ENCODE measurements around the gene CUL4A.
"Not testable (repeated sequence)": the region's sequence is repeated elsewhere in the genome, so short reads cannot be mapped to it uniquely, and the experiment has no call there.

CUL4A gene

GRCh38 chr13:113209336-113209758 lies at the start of gene CUL4A:
Gene CUL4A (plus strand): TSS chr13:113209613. CDS start chr13:113209628, 15 bp downstream.
- peak; percentile 55 to 71 (median 58) for DNase-seq (ENCODE audit: low read depth in 3 of 3)

GRCh38 chr13:113159701-113160100 lies 49.7 kb upstream of the CUL4A start:
- no peak for DNase-seq (ENCODE audit: low read depth in 3 of 3)

- DNase-seq (ENCODE audit: low read depth in 3 of 3), result no peak
Observed at GRCh38 chr13:113160983-113161382, 48.4 kb upstream of the CUL4A start.

GRCh38 chr13:113161433-113161832 lies 48.0 kb upstream of the CUL4A start:
- DNase-seq (ENCODE audit: low read depth in 3 of 3), result no peak

GRCh38 chr13:113161975-113162374 lies 47.4 kb upstream of the CUL4A start:
- DNase-seq (ENCODE audit: low read depth in 3 of 3), result not testable (repeated sequence)

GRCh38 chr13:113162783-113163685 lies 46.4 kb upstream of the CUL4A start:
- no peak for DNase-seq (ENCODE audit: low read depth in 3 of 3)

- no peak for DNase-seq (ENCODE audit: low read depth in 3 of 3)
Observed at GRCh38 chr13:113164492-113164891, 44.9 kb upstream of the CUL4A start.

GRCh38 chr13:113166266-113166665 lies 43.1 kb upstream of the CUL4A start:
- DNase-seq (ENCODE audit: low read depth in 3 of 3), result no peak

GRCh38 chr13:113166681-113167080 lies 42.7 kb upstream of the CUL4A start:
- no peak for DNase-seq (ENCODE audit: low read depth in 3 of 3)

GRCh38 chr13:113167155-113167554 lies 42.3 kb upstream of the CUL4A start:
- DNase-seq (ENCODE audit: low read depth in 3 of 3), result no peak

- no peak for DNase-seq (ENCODE audit: low read depth in 3 of 3)
Observed at GRCh38 chr13:113167575-113167974, 41.8 kb upstream of the CUL4A start.

- DNase-seq (ENCODE audit: low read depth in 3 of 3), result no peak
Observed at GRCh38 chr13:113168211-113168610, 41.2 kb upstream of the CUL4A start.

GRCh38 chr13:113169277-113170272 lies 39.8 kb upstream of the CUL4A start:
- no peak for DNase-seq (ENCODE audit: low read depth in 3 of 3)

- DNase-seq (ENCODE audit: low read depth in 3 of 3), result no peak
Observed at GRCh38 chr13:113170511-113170910, 38.9 kb upstream of the CUL4A start.

GRCh38 chr13:113171250-113172125 lies 37.9 kb upstream of the CUL4A start:
- no peak for DNase-seq (ENCODE audit: low read depth in 3 of 3)

- DNase-seq (ENCODE audit: low read depth in 3 of 3), result no peak
Observed at GRCh38 chr13:113172419-113172926, 36.9 kb upstream of the CUL4A start.

- no peak for DNase-seq (ENCODE audit: low read depth in 3 of 3)
Observed at GRCh38 chr13:113176280-113176679, 33.1 kb upstream of the CUL4A start.

GRCh38 chr13:113176822-113177221 lies 32.6 kb upstream of the CUL4A start:
- DNase-seq (ENCODE audit: low read depth in 3 of 3), result no peak

- no peak for DNase-seq (ENCODE audit: low read depth in 3 of 3)
Observed at GRCh38 chr13:113178070-113178895, 31.1 kb upstream of the CUL4A start.

- no peak for DNase-seq (ENCODE audit: low read depth in 3 of 3)
Observed at GRCh38 chr13:113178896-113179167, 30.6 kb upstream of the CUL4A start.
